Measurements from ENCODE around the gene HHIP.

The HHIP gene

DNA sequence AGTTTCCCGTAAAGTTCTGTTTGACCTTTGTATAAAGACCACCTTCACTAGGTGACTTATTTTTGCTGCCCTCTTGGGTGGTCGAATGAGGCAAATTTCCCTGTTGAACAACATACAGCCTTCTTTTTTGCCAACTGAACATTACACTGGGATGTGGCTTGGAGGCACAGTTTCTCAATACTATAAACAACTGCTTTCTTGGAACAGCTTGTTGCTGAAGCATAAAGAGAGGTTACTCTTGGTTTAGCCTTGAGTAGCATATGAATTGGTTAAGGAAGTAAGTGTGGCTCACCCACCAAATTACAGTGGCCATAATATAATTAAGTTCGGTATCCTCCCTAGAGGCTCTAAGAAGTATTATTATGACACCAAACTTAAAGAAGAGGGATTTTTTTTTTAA is 40.0 kb downstream of the HHIP start:
- no peak for TF ChIP-seq FOXM1 (IDR thresholded peaks at IDR 0.05; ENCODE audit: borderline replicate concordance)
- no peak for TF ChIP-seq FOXA1 (IDR thresholded peaks at IDR 0.05)
- no peak for TF ChIP-seq BHLHE40 (IDR thresholded peaks at IDR 0.05; ENCODE audit: borderline replicate concordance)
- TF ChIP-seq SP1 (IDR thresholded peaks at IDR 0.05) = no peak
- TF ChIP-seq FOXK2 (IDR thresholded peaks at IDR 0.05) = no peak
- TF ChIP-seq TARDBP (IDR thresholded peaks at IDR 0.05) = no peak
- TF ChIP-seq HDGF (IDR thresholded peaks at IDR 0.05; ENCODE audit: borderline replicate concordance) = no peak
- ChIA-PET POLR2A (no interaction called here), CTCF (no interaction called here)
- no peak for DNase-seq (ENCODE audit: extremely low spot score)

DNA sequence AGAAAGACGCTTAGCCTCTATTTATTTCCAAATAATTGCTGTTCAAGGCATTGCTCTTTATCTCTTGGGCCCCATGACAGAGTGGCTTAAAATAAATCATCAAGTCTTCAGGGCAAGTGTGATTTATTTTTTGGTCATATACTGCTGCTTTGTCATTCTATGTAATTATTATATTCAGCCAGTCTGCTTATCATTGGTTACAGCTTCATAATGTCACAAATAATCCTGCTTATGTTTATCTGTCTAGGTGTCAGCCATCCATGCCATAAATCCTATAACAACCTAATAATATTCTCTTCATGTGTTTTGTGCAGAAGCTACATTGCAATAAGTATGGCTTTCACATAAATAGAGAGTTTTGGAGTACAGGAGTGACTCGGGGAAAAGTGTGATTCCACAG is 41.0 kb downstream of the HHIP start:
- CTCF ChIA-PET = no interaction called here
- no peak for TF ChIP-seq L3MBTL2 (conservative IDR thresholded peaks at IDR 0.05)
- no peak for TF ChIP-seq ELF4 (IDR thresholded peaks at IDR 0.05)
- TF ChIP-seq, protein P1, sequence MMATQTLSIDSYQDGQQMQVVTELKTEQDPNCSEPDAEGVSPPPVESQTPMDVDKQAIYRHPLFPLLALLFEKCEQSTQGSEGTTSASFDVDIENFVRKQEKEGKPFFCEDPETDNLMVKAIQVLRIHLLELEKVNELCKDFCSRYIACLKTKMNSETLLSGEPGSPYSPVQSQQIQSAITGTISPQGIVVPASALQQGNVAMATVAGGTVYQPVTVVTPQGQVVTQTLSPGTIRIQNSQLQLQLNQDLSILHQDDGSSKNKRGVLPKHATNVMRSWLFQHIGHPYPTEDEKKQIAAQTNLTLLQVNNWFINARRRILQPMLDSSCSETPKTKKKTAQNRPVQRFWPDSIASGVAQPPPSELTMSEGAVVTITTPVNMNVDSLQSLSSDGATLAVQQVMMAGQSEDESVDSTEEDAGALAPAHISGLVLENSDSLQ (IDR thresholded peaks at IDR 0.05) = no peak
- TF ChIP-seq FOXA1 (IDR thresholded peaks at IDR 0.05) = no peak
- TF ChIP-seq FOXM1 (IDR thresholded peaks at IDR 0.05; ENCODE audit: borderline replicate concordance) = no peak
- no peak for TF ChIP-seq CTBP1 (IDR thresholded peaks at IDR 0.05; ENCODE audit: borderline replicate concordance)
- TF ChIP-seq ARNT (IDR thresholded peaks at IDR 0.05) = no peak
- TF ChIP-seq SP1 (IDR thresholded peaks at IDR 0.05) = no peak
- TF ChIP-seq TARDBP (IDR thresholded peaks at IDR 0.05) = no peak
- TF ChIP-seq HDGF (IDR thresholded peaks at IDR 0.05; ENCODE audit: borderline replicate concordance) = no peak
- TF ChIP-seq LEF1 (IDR thresholded peaks at IDR 0.05; ENCODE audit: borderline replicate concordance) = no peak
- TF ChIP-seq NFRKB (IDR thresholded peaks at IDR 0.05) = no peak
- TF ChIP-seq ZNF384 (IDR thresholded peaks at IDR 0.05) = no peak
- TF ChIP-seq FOXK2 (IDR thresholded peaks at IDR 0.05) = no peak
- no peak for TF ChIP-seq BHLHE40 (IDR thresholded peaks at IDR 0.05; ENCODE audit: borderline replicate concordance)
- no peak for TF ChIP-seq SUZ12 (IDR thresholded peaks at IDR 0.05)
- POLR2A ChIA-PET = no interaction called here
- DNase-seq (ENCODE audit: extremely low spot score) = no peak

DNA sequence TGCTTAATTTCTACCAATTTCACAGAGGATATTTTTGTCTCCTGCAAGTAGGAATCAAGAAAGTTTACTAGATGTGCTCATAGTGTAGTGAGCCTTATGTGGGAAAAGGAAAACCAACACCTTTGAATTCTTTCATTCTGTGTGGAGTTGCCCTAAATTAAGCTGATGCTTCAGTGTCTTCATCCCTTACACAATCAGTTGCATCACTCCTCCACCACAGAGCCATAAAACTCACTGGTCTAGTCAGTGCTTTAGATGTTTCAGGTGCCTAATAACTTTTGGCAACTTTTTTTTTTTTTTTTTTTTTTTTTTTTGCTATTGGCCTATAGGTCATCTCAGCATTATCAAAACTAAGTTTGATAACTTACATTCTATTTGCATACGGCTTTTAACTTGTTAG is 41.5 kb downstream of the HHIP start:
- TF ChIP-seq BHLHE40 (IDR thresholded peaks at IDR 0.05; ENCODE audit: borderline replicate concordance) (no peak), HDGF (IDR thresholded peaks at IDR 0.05; ENCODE audit: borderline replicate concordance) (no peak), L3MBTL2 (conservative IDR thresholded peaks at IDR 0.05) (no peak), CTBP1 (IDR thresholded peaks at IDR 0.05; ENCODE audit: borderline replicate concordance) (no peak), LEF1 (IDR thresholded peaks at IDR 0.05; ENCODE audit: borderline replicate concordance) (no peak), ZNF384 (IDR thresholded peaks at IDR 0.05) (no peak), ELF4 (IDR thresholded peaks at IDR 0.05) (no peak), FOXA1 (IDR thresholded peaks at IDR 0.05) (no peak), TARDBP (IDR thresholded peaks at IDR 0.05) (no peak), SUZ12 (IDR thresholded peaks at IDR 0.05) (no peak)
- TF ChIP-seq, protein P1 (IDR thresholded peaks at IDR 0.05) = no peak
- CTCF ChIA-PET = no interaction called here
- DNase-seq (ENCODE audit: extremely low spot score) = no peak

DNA sequence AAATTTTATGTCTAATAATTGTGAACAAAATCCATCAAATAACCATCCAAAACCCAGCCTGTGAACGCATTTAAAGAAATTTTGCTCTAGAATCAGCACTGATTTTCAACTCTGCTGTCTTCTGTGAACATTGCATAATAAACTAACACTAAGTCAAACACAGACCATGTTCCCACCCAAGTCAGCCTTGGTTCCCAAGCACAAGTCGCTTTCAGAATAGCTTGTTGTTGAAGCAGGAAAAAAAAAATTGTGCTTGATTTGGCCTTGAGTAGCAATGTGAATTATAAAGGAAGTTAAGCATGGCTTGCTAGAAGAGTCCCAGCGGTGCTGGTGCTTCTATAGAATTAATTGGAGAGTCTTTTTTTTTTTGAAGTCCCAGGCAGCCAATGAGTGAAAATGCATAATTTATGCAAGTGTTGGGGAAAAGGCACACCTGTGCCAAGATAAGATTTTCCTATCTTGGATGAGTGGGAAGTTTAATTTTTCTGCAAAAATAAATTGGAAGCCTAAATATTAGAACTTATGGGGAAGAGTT is 42.1 kb downstream of the HHIP start:
- no peak for DNase-seq (ENCODE audit: extremely low spot score)
- POLR2A ChIA-PET = no interaction called here
- TF ChIP-seq FOXK2 (IDR thresholded peaks at IDR 0.05) = no peak
- CTCF ChIA-PET = no interaction called here

More for the DNA sequence above, 41.5 kb downstream of the HHIP start:
- POLR2A ChIA-PET = no interaction called here

DNA sequence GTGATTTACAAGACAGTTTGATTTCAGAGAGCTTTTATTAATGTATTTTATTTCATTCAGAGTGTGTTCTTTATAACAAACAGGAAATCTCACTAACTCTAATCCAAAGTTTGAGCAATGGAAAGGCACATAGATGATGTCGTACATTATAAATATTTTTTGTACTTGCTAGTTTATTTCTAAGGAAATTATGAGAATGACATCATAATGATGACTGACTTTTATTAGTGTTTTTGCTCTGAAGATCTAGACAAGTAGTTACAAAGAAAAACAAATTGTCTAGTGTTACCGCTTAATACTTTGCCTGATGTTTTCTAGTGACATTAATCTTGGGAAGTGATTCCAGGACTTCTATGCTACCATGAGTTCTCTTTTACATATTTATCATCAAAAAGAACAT is 43.2 kb downstream of the HHIP start:
- CTCF ChIA-PET = no interaction called here
- POLR2A ChIA-PET = no interaction called here
- DNase-seq (ENCODE audit: extremely low spot score) = no peak

DNA sequence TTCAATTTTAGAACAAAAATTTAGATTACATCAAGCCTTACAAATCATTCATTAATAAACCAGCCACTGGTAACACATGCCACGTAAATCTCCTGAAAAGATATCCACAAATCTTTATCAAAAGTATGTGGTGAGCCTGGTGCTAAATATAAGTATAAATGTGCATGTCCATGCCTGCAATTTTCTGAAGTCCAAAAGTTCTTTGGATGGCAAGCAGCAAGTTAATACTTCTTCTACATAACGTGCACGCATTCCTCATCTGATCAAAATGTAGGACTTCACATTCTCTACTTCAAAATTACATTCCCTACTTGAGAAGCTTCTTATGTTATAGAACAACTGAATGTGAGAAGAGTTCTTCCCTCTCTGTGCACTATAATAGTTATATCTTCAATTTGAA is 49.8 kb downstream of the HHIP start:
- ChIA-PET CTCF (no interaction called here), POLR2A (no interaction called here)
- no peak for DNase-seq (ENCODE audit: extremely low spot score)
- TF ChIP-seq LEF1 (IDR thresholded peaks at IDR 0.05; ENCODE audit: borderline replicate concordance) (no peak), L3MBTL2 (conservative IDR thresholded peaks at IDR 0.05) (no peak), CTBP1 (IDR thresholded peaks at IDR 0.05; ENCODE audit: borderline replicate concordance) (no peak)
- TF ChIP-seq, protein P1 (IDR thresholded peaks at IDR 0.05) = no peak

More for the DNA sequence above, 43.2 kb downstream of the HHIP start:
- TF ChIP-seq FOXM1 (IDR thresholded peaks at IDR 0.05; ENCODE audit: borderline replicate concordance) = no peak
- TF ChIP-seq, protein P1 (IDR thresholded peaks at IDR 0.05) = no peak
- no peak for TF ChIP-seq L3MBTL2 (conservative IDR thresholded peaks at IDR 0.05)
- no peak for TF ChIP-seq FOXK2 (IDR thresholded peaks at IDR 0.05)
- no peak for TF ChIP-seq TARDBP (IDR thresholded peaks at IDR 0.05)
- no peak for TF ChIP-seq FOXA1 (IDR thresholded peaks at IDR 0.05)
- TF ChIP-seq ARNT (IDR thresholded peaks at IDR 0.05) = no peak
- TF ChIP-seq HDGF (IDR thresholded peaks at IDR 0.05; ENCODE audit: borderline replicate concordance) = no peak
- TF ChIP-seq NFRKB (IDR thresholded peaks at IDR 0.05) = no peak
- no peak for TF ChIP-seq BHLHE40 (IDR thresholded peaks at IDR 0.05; ENCODE audit: borderline replicate concordance)
